Measurements from ENCODE around the gene ISOC2.

ISOC2 gene

GRCh38 chr19:55482156-55482961, 20.9 kb upstream of the ISOC2 start:
- Histone ChIP-seq H3K27me3 (ENCODE audit: low read depth, low read length) (no peaks in the 10 kb centered on the region), H3K36me3 (ENCODE audit: control insufficient read depth in 1 of 2, insufficient read depth in 2 of 2, low read length in 2 of 2) (peaks cover 0 to 19% of the 10 kb centered on the region in 2 donors), H3K9me3 (ENCODE audit: control insufficient read depth in 1 of 2, low read length in 2 of 2) (no peaks in the 10 kb centered on the region), H3K4me3 (ENCODE audit: low read depth in 1 of 2, low read length in 2 of 2) (no peak overlapping the region), H3K4me1 (ENCODE audit: control insufficient read depth in 1 of 2, insufficient read depth in 2 of 2, low read length in 2 of 2) (peaks cover 8 to 41% of the 10 kb centered on the region in 2 donors), H3K27ac (ENCODE audit: low read length) (no peak overlapping the region)

GRCh38 chr19:55481794-55482155, 20.3 kb upstream of the ISOC2 start:
- peaks cover 0 to 19% of the 10 kb centered on the region in 2 donors for H3K36me3 ChIP-seq (ENCODE audit: control insufficient read depth in 1 of 2, insufficient read depth in 2 of 2, low read length in 2 of 2)
- no peak overlapping the region for H3K4me3 ChIP-seq (ENCODE audit: low read depth in 1 of 2, low read length in 2 of 2)
- H3K4me1 ChIP-seq (ENCODE audit: control insufficient read depth in 1 of 2, insufficient read depth in 2 of 2, low read length in 2 of 2): peaks cover 8 to 39% of the 10 kb centered on the region in 2 donors
- H3K9me3 ChIP-seq (ENCODE audit: control insufficient read depth in 1 of 2, low read length in 2 of 2): no peaks in the 10 kb centered on the region
- H3K27me3 ChIP-seq (ENCODE audit: low read depth, low read length): no peaks in the 10 kb centered on the region
- H3K27ac ChIP-seq (ENCODE audit: low read length): no peak overlapping the region

GRCh38 chr19:55481148-55481793, 19.8 kb upstream of the ISOC2 start:
- H3K4me1 ChIP-seq (ENCODE audit: control insufficient read depth in 1 of 2, insufficient read depth in 2 of 2, low read length in 2 of 2): peaks cover 8 to 34% of the 10 kb centered on the region in 2 donors
- H3K36me3 ChIP-seq (ENCODE audit: control insufficient read depth in 1 of 2, insufficient read depth in 2 of 2, low read length in 2 of 2): peaks cover 0 to 19% of the 10 kb centered on the region in 2 donors
- no peaks in the 10 kb centered on the region for H3K9me3 ChIP-seq (ENCODE audit: control insufficient read depth in 1 of 2, low read length in 2 of 2)
- no peaks in the 10 kb centered on the region for H3K27me3 ChIP-seq (ENCODE audit: low read depth, low read length)
- no peak overlapping the region for H3K27ac ChIP-seq (ENCODE audit: low read length)
- H3K4me3 ChIP-seq (ENCODE audit: low read depth in 1 of 2, low read length in 2 of 2): no peak overlapping the region

- peaks cover 9 to 28% of the 10 kb centered on the region in 2 donors for H3K4me1 ChIP-seq (ENCODE audit: control insufficient read depth in 1 of 2, insufficient read depth in 2 of 2, low read length in 2 of 2)
- H3K36me3 ChIP-seq (ENCODE audit: control insufficient read depth in 1 of 2, insufficient read depth in 2 of 2, low read length in 2 of 2): peaks cover 0 to 19% of the 10 kb centered on the region in 2 donors
- no peaks in the 10 kb centered on the region for H3K9me3 ChIP-seq (ENCODE audit: control insufficient read depth in 1 of 2, low read length in 2 of 2)
- no peaks in the 10 kb centered on the region for H3K27me3 ChIP-seq (ENCODE audit: low read depth, low read length)
- H3K4me3 ChIP-seq (ENCODE audit: low read depth in 1 of 2, low read length in 2 of 2): no peak overlapping the region
- H3K27ac ChIP-seq (ENCODE audit: low read length): no peak overlapping the region
These were observed 18.2 kb upstream of the ISOC2 start for GRCh38 chr19:55479451-55480230.

DNA sequence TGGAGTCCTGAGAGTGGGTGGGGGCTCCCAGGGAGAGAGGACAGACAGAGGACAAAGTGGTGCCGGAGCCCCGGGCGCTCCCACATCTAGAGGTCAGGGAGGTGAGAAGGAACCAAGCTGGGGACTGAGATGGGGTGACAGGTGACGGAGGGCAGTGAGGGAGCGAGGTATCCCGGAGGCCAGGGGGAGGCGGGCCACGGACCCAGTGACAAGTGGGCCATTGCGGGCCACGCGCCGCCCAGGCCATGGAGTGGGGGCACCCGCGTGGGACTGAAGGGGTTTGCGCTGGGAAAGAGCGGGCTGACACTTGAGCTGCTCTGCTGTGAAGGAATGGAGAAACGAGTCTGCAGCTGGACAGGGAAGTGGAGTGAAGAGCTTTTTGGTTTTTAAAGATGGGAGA, 17.6 kb upstream of the ISOC2 start:
- peaks cover 9 to 22% of the 10 kb centered on the region in 2 donors for H3K4me1 ChIP-seq (ENCODE audit: control insufficient read depth in 1 of 2, insufficient read depth in 2 of 2, low read length in 2 of 2)
- no peak overlapping the region for H3K27ac ChIP-seq (ENCODE audit: low read length)
- no peak overlapping the region for H3K4me3 ChIP-seq (ENCODE audit: low read depth in 1 of 2, low read length in 2 of 2)
- H3K9me3 ChIP-seq (ENCODE audit: control insufficient read depth in 1 of 2, low read length in 2 of 2): no peaks in the 10 kb centered on the region
- H3K27me3 ChIP-seq (ENCODE audit: low read depth, low read length): no peaks in the 10 kb centered on the region
- peaks cover 0 to 19% of the 10 kb centered on the region in 2 donors for H3K36me3 ChIP-seq (ENCODE audit: control insufficient read depth in 1 of 2, insufficient read depth in 2 of 2, low read length in 2 of 2)

DNA sequence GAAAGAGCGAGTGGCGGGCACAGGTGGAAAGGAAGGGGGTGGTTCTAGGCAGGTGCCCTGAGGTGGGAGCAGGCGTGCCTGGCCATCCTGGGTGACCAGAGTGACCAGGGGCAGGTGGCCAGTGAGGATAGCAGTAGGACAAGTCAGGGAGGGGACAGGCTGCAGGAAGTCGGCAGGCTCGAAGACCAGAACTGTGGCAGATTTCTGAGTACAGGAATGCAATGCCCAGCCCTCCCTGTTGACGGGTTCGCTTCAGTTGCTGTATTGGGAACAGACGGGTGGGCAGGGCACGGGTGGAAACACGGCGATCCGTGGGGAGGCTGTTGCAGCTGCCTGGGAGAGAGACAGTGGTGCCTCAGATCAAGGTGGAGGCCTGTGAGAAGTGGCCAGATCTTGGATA, 16.9 kb upstream of the ISOC2 start:
- H3K4me3 ChIP-seq (ENCODE audit: low read depth in 1 of 2, low read length in 2 of 2): no peak overlapping the region
- H3K4me1 ChIP-seq (ENCODE audit: control insufficient read depth in 1 of 2, insufficient read depth in 2 of 2, low read length in 2 of 2): peaks cover 9 to 16% of the 10 kb centered on the region in 2 donors
- H3K27ac ChIP-seq (ENCODE audit: low read length): no peak overlapping the region
- peaks cover 0 to 19% of the 10 kb centered on the region in 2 donors for H3K36me3 ChIP-seq (ENCODE audit: control insufficient read depth in 1 of 2, insufficient read depth in 2 of 2, low read length in 2 of 2)
- no peaks in the 10 kb centered on the region for H3K9me3 ChIP-seq (ENCODE audit: control insufficient read depth in 1 of 2, low read length in 2 of 2)
- no peaks in the 10 kb centered on the region for H3K27me3 ChIP-seq (ENCODE audit: low read depth, low read length)

- H3K4me1 ChIP-seq (ENCODE audit: control insufficient read depth in 1 of 2, insufficient read depth in 2 of 2, low read length in 2 of 2): peaks cover 9 to 16% of the 10 kb centered on the region in 2 donors
- H3K27ac ChIP-seq (ENCODE audit: low read length): no peak overlapping the region
- H3K9me3 ChIP-seq (ENCODE audit: control insufficient read depth in 1 of 2, low read length in 2 of 2): no peaks in the 10 kb centered on the region
- H3K27me3 ChIP-seq (ENCODE audit: low read depth, low read length): no peaks in the 10 kb centered on the region
- H3K36me3 ChIP-seq (ENCODE audit: control insufficient read depth in 1 of 2, insufficient read depth in 2 of 2, low read length in 2 of 2): peaks cover 0 to 15% of the 10 kb centered on the region in 2 donors
- peak overlapping the region; percentile 16 to 75 for H3K4me3 ChIP-seq (ENCODE audit: low read depth in 1 of 2, low read length in 2 of 2)
These were observed 16.5 kb upstream of the ISOC2 start for GRCh38 chr19:55477905-55478304.

DNA sequence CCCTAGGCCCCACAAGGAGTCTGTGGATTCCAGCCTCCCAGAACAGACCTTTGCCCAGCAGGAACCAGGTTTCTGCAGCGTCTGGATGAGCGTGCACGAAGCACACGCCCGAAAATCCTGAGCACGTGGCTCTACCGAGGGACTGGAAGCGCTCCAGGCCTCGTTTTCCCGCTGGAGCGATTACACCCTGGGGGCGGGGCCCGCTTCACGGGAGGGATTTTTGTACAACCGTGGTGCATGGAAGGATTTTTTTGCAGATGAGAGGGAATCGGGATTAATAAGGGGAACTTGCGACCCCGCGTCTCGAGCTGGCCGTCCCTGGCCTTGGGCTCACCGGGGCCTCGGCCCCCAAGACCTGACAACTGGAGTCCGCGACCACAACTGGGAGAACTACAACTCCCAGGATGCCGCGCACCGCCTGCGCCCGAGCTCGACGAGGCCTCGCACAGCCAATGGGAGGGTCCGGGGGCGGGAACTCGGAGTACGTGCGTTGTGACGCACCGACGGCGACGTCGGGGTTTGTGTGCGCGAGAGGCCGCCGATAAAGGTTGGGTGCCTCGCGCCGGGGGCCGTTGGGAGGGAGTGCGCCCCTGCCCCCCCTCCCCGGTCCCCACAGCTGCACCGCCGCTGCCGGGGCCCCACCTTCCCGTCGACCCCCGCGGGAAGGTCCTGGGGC, 14.8 kb upstream of the ISOC2 start, which contains the start of gene ZNF628:
TSS of gene ZNF628 (plus strand) at position 518 of the 676 bp plus-strand sequence. CDS start 3,294 bp downstream, outside the sequence.
- H3K9me3 ChIP-seq (ENCODE audit: control insufficient read depth in 1 of 2, low read length in 2 of 2): no peaks in the 10 kb centered on the region
- peak within 1 kb of the TSS; percentile 75 to 87 for H3K4me3 ChIP-seq (ENCODE audit: low read depth in 1 of 2, low read length in 2 of 2)
- peaks cover 9 to 16% of the 10 kb centered on the region in 2 donors for H3K4me1 ChIP-seq (ENCODE audit: control insufficient read depth in 1 of 2, insufficient read depth in 2 of 2, low read length in 2 of 2)
- H3K27ac ChIP-seq (ENCODE audit: low read length): peak within 1 kb of the TSS; percentile 87
- peaks cover 0 to 6% of the 10 kb centered on the region in 2 donors for H3K36me3 ChIP-seq (ENCODE audit: control insufficient read depth in 1 of 2, insufficient read depth in 2 of 2, low read length in 2 of 2)
- H3K27me3 ChIP-seq (ENCODE audit: low read depth, low read length): no peaks in the 10 kb centered on the region

DNA sequence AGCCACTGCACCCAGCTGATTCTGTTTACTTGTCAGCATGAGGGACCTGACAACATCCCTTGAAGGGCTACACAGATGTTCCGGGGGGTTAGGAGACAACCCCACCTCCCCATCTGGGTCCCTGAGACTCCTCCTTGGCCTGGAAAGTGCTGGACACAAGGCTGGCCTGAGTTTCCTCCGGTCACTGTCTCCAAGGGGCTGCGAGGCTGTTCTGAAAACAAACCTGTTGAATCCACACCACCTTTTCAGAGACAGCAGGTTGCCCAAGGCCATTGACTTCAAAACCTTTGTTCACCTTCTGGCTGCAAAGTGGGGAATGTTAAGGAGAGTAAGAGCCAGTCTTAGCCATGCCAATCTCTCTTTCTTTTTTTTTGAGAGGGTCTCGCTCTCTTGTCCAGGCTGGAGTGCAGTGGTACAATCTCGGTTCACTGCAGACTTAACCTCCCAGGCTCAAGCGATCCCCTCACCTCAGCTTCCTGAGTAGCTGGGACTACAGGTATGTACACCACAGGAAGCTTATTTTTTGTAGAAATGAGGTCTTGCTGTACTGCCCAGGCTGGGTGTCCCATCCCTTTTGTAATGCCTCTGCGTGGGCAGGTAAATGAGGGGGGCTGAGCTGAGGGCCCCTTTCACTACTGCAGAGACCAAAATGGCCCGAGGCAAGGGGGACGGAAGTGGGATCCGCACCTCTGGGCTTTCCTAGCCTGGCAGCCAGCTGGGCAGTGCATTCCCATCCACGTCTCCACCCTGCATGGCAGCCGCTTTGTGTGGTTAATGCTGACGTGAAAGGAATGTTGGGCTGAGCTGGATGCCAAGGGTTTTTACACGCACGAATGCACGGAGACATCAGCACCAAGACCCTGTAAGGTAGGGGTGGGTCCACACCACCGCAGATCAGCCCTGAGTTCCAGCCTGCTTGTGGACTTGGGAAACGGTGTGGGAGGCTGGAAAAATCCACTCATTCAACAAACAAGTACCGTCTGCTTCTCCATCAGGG, 13.1 kb upstream of the ISOC2 start:
- Histone ChIP-seq H3K4me3 (ENCODE audit: low read depth in 1 of 2, low read length in 2 of 2) (no peak overlapping the region), H3K27me3 (ENCODE audit: low read depth, low read length) (no peaks in the 10 kb centered on the region), H3K36me3 (ENCODE audit: control insufficient read depth in 1 of 2, insufficient read depth in 2 of 2, low read length in 2 of 2) (no peaks in the 10 kb centered on the region), H3K27ac (ENCODE audit: low read length) (no peak overlapping the region), H3K4me1 (ENCODE audit: control insufficient read depth in 1 of 2, insufficient read depth in 2 of 2, low read length in 2 of 2) (peaks cover 9 to 16% of the 10 kb centered on the region in 2 donors), H3K9me3 (ENCODE audit: control insufficient read depth in 1 of 2, low read length in 2 of 2) (no peaks in the 10 kb centered on the region)
